ENCODE measurements around the gene PFDN2. TPM values are rescaled to one million over a fixed set of nuclear protein-coding genes. Genes with fewer than 3 reads are reported as not detected.
"Not testable (repeated sequence)": the region's sequence is repeated elsewhere in the genome, so short reads cannot be mapped to it uniquely, and the experiment has no call there.

Gene PFDN2
- total RNA-seq, 4 donors from 2014 or later, result 23.8 to 58.2 (median 30.3) TPM

GRCh38 chr1:161068306-161069234 is 49.3 kb downstream of the PFDN2 start:
- H3K27me3 ChIP-seq, result no peaks in the 10 kb centered on the region
- no peak overlapping the region for H3K4me3 ChIP-seq (replicated peaks in 1 of 3)
- peak overlapping the region in 1 of 3 donors; percentile 24 for H3K27ac ChIP-seq
- intact Hi-C loops (cut with DNase I), result no loop called here
- no peaks in the 10 kb centered on the region for H3K4me1 ChIP-seq
- no peak for TF ChIP-seq CTCF (IDR thresholded peaks at IDR 0.05)
- no peak for TF ChIP-seq POLR2A (IDR thresholded peaks at IDR 0.05)
- DNase-seq, result peak; percentile 11 to 21
- H3K9me3 ChIP-seq, result no peaks in the 10 kb centered on the region
- WGBS, 2 donors, result 58 to 77% methylated on average over 10 of the region's 10 CpGs
- H3K36me3 ChIP-seq, result no peaks in the 10 kb centered on the region

- H3K36me3 ChIP-seq, result no peaks in the 10 kb centered on the region
- no peak overlapping the region for H3K4me3 ChIP-seq (replicated peaks in 1 of 3)
- H3K4me1 ChIP-seq, result no peaks in the 10 kb centered on the region
- intact Hi-C loops (cut with DNase I), result no loop called here
- TF ChIP-seq CTCF (IDR thresholded peaks at IDR 0.05), result no peak
- no peak for TF ChIP-seq POLR2A (IDR thresholded peaks at IDR 0.05)
- H3K9me3 ChIP-seq, result no peaks in the 10 kb centered on the region
- no peaks in the 10 kb centered on the region for H3K27me3 ChIP-seq
- H3K27ac ChIP-seq, result no peak overlapping the region
- WGBS, 2 donors, result 73 to 88% methylated on average over 3 of the region's 3 CpGs
- DNase-seq, result no peak
These were observed 51.1 kb downstream of the PFDN2 start for GRCh38 chr1:161066694-161067093.

GRCh38 chr1:161065681-161066080 is 52.2 kb downstream of the PFDN2 start:
- H3K4me1 ChIP-seq; H3K36me3 ChIP-seq; H3K9me3 ChIP-seq; DNase-seq; intact Hi-C loops (cut with DNase I); H3K27me3 ChIP-seq; H3K27ac ChIP-seq; H3K4me3 ChIP-seq (replicated peaks in 1 of 3): not testable (repeated sequence)
- 92 to 94% methylated on average over 7 of the region's 7 CpGs for WGBS, 2 donors

GRCh38 chr1:161063936-161064335 is 53.9 kb downstream of the PFDN2 start:
- H3K9me3 ChIP-seq; H3K27me3 ChIP-seq; intact Hi-C loops (cut with DNase I); H3K4me3 ChIP-seq (replicated peaks in 1 of 3); H3K4me1 ChIP-seq; H3K36me3 ChIP-seq; DNase-seq; H3K27ac ChIP-seq: not testable (repeated sequence)
- 63 to 64% methylated on average over 6 of the region's 6 CpGs for WGBS, 2 donors

- TF ChIP-seq POLR2A (IDR thresholded peaks at IDR 0.05) (no peak), CTCF (IDR thresholded peaks at IDR 0.05) (no peak)
- Histone ChIP-seq H3K9me3 (no peaks in the 10 kb centered on the region), H3K4me1 (no peaks in the 10 kb centered on the region), H3K4me3 (replicated peaks in 1 of 3) (no peak overlapping the region), H3K27me3 (no peaks in the 10 kb centered on the region), H3K27ac (no peak overlapping the region), H3K36me3 (no peaks in the 10 kb centered on the region)
- DNase-seq, result no peak
- intact Hi-C loops (cut with DNase I), result no loop called here
- WGBS, 2 donors, result 91 to 98% methylated on average over 4 of the region's 4 CpGs
These were observed 56.4 kb downstream of the PFDN2 start for GRCh38 chr1:161061419-161061818.

- H3K27ac ChIP-seq, result no peak overlapping the region
- no peaks in the 10 kb centered on the region for H3K27me3 ChIP-seq
- H3K36me3 ChIP-seq, result no peaks in the 10 kb centered on the region
- H3K4me1 ChIP-seq, result no peaks in the 10 kb centered on the region
- H3K4me3 ChIP-seq (replicated peaks in 1 of 3), result no peak overlapping the region
- DNase-seq, result no peak
- intact Hi-C loops (cut with DNase I), result no loop called here
- no peak for TF ChIP-seq CTCF (IDR thresholded peaks at IDR 0.05)
- TF ChIP-seq POLR2A (IDR thresholded peaks at IDR 0.05), result no peak
- 78 to 87% methylated on average over 6 of the region's 6 CpGs for WGBS, 2 donors
- H3K9me3 ChIP-seq, result no peaks in the 10 kb centered on the region
These were observed 58.5 kb downstream of the PFDN2 start for GRCh38 chr1:161059293-161059692.

All from thyroid gland (tissue), 4 donors.